Activated CD4-positive, alpha-beta T cell treated with anti-CD3 and anti-CD28 coated beads, Interleukin-2, amount 50 U/mL, for 4 hours (primary cell): ENCODE data around the gene DNASE2B.

Source experiments
- DNase-seq, 2 experiments: peaks; one replicate each; pipeline ENCODE4 v3.0.0-alpha.2; 2020

The DNASE2B gene

DNA sequence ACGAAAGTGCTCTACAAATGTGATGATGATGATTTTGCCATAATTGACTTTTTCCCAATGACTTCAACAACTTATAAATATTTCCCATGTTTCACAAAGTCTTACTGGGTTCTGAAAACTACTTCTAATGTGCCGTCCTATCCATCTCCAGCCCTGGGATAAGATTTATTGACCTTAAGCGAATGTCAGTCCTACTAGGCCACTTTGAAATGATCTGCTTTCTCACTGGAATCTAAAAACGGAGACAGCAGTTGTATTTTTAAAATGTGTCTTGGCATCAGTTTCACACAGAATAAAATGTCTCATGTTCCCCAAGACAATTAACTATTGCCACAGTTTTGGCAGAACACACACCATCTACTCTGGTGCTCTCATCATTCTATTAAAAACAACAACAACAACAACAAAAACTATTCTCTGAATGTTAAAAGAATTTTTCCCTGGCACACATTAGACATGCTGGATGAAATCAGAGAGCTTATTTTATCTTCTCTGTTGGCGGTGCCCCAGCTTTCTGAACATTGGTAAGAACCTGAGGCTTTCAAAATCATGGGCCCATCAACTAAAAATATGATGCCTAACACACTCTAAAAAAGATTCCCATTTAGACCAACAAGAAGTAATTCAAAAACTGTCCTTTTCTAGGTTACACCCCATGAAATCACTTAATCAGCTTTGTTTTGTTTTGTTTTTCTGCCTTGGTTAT lies 23.1 kb upstream of the DNASE2B start:
- no peak for DNase-seq

DNA sequence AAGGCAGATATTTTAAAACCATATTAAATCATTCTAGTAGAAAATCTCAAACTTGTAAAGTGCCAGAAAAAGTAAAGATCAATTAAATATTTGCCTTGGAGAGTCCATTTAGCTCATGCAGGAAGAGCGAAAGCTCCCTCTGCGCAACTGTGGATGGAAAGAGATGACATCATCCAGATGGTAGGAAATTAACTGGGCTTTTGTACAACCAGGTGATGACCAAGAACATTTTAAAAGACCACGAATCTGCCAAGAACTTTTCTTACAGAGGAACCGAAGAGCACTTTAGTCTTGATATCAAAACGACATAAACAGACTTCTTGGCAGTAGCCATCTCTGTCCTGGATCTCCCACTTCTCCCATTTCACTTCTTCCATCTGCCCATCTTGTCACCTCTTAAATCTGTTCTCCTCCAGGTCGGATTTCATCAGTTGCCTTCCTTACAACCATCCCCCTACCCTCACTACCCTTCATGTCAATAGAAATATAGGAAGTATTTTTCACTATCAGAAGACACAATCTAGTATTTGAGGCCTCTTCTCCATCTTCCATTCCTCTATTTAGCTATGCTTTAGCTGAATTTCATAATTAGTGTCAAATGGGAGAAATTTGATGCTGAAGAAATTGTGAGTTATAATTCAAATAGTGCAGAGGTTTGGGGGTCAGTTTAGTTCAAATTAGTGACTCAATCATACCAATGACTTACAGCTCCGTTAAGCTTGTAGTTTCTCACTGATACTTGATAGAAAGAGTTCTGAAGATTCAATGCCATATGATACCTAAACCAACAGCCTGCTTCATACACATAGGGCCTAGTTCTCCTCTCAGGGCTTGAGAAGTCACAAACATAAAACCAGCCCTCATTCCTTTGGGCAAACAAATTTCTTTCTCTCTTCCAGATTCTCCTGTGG lies 22.0 kb upstream of the DNASE2B start:
- no peak for DNase-seq

DNA sequence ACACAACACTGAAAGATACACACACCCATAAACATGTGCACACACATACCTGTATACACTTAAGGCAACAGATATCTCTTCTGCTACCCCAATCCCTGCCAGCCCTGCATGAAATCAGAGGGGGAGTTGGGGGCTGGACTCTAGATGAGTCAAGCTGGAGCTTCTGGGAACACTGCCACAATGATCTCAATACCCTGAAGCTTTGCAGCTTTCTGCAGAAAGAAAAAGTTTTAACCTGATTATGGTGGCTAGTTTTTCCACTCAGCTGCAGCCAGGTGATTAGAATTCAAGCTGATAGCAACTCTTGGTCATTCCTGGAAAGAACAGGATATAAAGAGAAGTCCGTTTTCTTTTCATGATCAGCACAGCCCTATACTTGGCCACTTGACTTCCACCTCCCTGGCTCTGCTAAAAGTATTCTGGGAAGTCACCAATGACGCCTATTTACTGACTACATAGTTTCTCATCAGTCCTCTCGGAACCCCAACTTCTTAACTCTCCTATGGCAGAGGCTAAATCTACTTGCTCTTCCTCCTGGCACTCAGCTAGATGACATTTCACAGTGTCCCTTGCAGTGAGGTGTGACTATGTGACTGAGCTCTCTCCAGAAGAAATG lies 20.7 kb upstream of the DNASE2B start:
- DNase-seq, result no peak

DNA sequence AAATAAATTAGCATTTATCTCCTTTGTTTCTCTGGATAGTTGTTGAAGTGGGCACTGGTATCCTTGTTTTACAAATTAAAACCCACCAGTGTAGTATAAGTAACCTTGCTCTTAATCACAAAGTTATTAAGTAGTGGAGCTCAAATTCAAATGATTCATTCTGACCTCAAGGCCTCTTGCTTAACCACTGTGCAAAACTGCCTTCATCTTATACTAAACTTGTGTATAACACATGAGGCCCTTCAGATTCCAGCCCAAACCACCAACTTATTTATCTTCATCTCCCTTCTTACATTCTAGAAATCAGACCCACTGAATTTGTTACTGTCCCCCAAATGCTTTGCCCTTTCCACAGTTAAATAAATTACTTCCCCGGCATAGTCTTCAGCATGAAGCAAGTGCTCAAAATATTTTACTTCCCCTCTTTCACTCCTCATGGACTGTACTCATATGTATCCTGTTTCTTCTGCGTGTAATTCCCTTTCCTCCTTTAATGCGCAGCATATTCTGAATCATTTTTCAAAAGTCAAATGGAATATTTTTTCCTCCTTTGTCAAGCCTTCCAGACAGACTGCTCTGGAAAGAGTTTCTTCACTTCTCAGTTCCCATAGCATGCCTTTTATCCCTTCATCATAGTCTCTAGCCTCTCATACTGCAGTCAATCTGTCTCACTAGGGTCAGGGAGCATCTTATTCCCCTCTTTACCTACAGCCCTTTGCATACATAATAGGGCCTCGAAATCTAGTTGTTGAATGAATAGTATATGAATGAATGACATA lies 19.0 kb upstream of the DNASE2B start:
- DNase-seq, result no peak

DNA sequence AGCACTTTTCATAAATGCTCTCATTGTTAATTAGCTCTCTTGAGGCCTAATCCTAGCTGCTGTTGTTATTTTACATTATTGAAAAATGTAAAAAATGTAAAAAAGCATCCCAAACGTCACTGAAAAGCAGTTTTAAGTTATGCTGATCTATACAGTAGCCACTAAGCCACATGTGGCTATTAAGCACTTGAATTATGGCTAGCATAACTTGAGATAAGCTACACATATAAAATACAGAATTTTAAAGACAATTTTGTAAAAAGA lies 18.4 kb upstream of the DNASE2B start:
- DNase-seq, result no peak

DNA sequence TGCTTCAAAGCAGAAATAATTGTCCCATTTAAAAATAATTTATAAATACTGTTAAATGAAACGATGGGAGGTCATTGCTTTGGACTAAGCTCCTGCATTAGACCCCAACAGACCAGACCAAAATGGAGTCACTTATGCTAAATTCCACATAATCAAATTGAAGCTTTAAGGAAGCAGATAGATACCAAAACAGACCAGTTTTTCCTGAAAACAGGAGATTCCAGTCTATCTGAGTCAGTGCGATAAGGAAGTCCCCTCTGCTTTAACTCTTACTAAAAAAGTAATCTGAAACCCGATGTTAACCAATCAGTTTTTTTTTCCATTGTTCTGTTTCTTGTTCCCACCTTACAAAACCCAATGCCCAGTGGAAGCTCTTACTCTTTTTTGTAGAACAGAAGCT lies 16.2 kb upstream of the DNASE2B start:
- DNase-seq, result no peak

DNA sequence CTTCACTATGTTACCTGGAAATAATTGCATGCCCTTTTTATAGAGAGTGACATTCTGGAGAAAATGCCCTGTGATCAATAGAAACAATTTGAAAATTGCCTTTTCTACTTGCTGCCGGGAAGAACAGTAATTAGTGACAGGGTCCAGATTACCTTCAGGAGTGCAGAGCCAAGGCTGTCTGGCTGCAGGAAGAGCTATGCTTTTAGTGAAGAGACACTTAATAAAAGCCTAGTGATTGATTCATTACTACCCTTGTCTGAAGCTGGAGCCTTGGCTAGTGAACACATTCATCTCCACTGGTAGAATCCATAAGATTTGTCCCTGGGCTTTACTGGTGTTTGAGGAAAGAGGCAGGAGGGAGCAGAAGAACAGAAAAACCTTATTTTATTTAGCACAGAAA lies 12.9 kb upstream of the DNASE2B start:
- DNase-seq, result no peak

DNA sequence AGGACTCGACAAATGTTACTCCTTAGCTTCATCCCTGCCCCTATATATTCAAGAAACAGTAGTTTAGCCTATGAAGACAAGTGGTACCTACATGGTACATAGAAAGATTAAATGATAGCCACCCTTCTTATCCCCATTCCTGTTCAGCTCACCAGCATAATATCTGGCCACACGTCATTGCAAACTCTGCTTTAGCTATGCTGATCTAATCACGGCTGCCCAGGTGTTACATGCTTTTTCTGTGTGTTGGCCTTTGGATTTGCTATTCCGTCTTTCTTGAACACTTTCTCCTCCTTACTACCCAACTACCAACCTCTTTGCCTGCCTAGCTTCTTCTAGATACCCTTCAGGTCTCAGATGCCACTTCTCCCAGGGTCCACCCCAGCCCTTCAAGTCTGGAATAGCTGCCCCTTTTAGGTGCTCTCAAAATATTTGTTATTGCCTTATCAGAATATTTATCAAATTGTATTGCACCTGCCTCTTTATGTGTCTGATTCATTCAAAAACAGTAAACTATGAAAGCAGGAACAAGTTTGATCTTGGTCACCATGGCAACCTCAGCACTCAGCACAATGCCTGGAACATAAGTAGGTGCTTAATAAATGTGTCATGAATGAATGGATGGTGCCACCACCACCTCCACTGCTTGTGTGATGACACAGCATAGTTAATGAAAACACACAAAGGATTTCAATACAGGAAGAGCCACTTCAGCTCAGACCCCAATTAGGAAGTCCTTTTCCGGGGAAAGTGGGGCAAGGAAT lies 11.4 kb upstream of the DNASE2B start:
- DNase-seq, result no peak

DNA sequence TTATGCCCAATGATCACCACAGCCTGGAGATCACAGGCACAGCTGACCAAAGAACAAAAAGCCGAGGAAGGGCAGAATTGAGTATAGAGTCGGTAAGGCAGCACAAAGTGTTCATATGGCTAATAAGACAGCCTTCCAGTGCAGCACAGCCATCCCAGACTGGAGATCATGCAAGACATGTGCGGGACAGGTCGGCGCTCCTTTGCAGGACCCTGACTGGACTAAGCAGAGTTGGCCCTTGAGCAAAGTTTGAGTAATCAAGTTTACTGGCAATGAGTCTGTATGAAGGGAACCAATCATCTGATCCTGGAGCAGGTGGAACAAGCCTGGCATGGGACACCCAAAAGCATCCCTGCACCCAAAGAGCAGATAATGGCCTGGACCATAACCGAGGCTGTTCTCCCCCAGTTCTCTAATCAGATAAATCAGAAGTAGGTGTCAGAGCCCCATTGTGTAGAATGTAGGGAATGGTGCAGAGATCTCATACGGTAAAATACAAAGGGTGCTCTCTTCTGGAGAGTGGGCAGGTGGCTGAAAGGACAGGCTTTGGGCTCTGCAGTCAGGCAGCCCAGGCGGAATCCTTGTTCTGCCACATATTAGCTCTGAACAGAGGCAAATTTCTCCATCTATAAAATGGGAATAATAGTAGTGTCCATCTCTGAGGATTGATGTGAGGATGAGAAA lies 10.7 kb upstream of the DNASE2B start:
- DNase-seq, result no peak

DNA sequence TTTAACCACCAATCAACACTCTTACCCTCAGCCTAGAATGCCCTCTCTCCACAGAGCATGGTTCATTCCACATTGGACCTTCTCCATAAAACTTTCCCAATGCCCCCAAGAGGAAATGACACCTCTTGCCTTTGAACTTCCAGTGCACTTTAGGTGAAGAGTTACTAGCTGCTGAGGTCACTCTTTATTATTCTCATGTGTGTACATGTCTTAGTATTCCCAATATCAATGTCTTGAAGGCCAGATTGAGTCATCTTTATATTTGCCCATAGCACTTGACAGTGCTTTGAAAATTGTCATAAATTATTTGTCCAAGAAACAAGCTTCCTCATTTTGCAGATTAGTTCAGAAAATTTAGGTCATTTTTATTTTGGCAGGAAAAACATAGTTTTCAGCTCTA lies 8.1 kb upstream of the DNASE2B start:
- DNase-seq, result no peak

DNA sequence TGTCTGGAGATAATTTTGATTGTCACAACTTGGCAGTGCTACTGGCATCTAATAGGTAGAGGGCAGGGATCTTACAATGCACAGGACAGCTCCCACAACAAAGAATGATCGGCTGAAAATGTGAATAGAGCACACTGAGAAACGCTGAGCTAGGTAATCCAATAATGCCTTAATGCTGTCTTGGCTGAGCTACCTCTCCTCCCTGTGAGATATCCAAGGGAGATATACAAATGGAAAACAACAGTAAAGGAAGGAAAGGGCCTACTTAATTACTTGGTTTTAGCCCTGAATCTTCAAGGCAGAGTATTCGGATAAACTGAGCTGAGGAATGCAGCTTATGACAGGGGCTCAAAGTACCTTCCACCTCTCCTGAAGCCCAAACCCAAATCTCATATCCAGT lies 2.9 kb downstream of the DNASE2B start:
- DNase-seq, result no peak

DNA sequence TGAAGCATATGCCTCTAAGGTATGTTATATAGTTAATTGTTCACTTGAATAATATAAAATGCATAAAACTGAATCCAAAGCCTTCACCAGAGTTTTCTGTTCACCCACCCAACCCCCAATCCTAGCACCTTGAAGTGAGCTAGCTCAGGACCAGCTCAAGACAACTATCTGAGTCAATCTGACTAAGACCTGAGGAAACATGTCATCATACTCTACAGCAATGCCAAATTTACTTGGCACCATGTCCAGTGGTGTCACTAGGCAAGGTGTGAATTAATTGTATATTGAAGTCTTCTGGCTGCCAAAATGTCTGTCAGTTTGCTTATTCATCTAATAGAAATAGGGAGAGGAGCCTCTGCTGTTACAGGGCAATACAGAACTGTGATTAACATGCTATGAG lies 3.8 kb downstream of the DNASE2B start:
- no peak for DNase-seq

DNA sequence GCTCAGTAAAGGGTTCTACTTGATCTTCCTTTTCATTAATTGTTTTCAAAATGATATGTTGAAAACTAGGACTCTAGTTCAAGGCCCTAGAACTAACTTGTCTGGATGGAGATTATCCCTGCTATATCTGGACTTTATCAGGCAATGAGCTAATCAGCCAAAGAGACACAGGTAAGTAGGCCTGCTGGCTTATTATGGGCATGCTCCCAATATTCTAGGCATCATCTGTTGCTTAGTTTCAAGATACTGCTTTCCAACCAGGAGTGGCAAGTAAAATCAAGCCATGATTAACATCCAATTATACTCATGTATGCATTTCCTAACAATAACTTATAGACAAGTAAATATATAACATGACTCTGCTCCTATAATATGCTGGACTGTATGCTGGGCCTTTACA lies 4.2 kb downstream of the DNASE2B start:
- no peak for DNase-seq

DNA sequence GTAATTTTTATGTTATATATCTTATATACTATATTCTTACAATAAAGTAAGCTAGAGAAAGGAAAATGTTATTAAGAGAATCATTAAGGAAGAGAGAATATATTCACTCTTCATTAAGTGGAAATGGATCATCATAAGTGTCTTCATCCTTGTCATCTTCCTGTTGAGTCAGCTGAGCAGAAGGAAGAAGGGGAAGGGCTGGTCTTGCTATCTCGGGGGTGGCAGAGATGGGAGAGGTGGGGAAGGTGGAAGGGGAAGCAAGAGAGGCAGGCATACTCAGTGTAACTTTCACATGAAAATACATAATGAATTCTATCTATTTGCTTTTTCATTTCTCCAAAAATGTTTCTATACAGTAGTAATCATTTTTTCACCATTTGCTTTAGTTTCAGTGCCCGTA lies 5.1 kb downstream of the DNASE2B start:
- no peak for DNase-seq

DNA sequence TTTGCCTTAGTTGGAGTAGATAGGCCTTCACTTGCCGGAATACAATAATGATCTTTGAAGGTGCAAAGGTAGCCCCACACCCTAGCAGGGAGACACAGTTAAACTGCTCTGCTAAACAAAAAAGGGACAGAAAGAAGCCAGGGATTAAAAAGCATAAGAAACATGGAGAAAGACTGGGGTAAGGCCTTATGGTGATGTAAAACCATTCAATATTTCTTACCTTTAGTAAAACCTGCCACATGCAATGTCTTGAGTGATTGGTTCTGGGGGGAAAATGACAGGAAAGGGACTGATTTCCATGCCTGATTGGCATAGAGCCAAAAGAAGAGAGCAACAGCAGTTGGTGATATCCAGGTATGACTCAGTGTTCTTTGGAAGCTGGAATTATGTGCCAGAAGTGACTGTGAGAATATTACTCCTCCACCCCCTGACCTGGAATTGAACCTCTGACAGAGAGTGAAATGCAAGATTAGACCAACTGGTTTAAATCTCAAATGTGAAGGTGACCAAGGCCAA lies 8.1 kb downstream of the DNASE2B start:
- no peak for DNase-seq

DNA sequence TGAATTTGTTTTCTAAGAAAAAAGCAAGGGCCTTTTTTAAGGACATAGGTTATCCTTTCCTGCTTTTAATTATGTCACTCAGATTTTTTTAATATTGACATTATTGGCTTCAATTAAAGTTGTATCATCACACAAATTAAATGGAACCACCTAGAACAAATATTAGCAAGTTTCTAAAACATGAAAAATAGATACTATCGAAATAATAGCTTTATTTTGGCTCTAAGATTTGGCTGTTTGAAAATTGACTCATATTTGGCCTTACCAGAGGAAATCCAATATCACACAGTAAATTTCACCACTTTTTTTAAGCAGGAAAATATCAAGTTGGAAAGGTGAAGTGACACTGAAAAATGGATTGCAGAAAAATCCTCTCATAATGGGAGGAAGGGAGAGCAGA lies 9.2 kb downstream of the DNASE2B start:
- no peak for DNase-seq

DNA sequence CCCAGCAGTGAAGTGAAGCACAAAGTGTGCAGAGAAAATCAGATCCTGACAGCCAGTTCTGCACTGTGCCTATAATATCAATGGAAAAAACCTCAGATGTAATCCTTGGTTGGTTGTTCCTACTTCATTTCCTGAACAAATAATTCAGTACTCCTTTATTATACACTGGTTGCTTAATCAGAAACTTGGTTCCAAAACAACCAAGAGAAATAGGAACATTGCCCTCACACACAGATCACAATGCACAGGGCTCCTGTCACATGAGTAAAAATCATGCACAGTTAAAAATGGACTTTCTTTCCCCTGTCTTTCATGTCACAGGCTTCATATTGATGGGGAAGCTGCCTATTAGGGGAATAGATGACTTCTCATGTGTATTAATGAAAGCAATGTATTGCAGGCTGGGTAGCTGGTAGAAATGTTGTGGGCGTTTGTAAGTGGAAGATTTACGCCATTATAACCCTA lies 9.7 kb downstream of the DNASE2B start:
- DNase-seq, result no peak

DNA sequence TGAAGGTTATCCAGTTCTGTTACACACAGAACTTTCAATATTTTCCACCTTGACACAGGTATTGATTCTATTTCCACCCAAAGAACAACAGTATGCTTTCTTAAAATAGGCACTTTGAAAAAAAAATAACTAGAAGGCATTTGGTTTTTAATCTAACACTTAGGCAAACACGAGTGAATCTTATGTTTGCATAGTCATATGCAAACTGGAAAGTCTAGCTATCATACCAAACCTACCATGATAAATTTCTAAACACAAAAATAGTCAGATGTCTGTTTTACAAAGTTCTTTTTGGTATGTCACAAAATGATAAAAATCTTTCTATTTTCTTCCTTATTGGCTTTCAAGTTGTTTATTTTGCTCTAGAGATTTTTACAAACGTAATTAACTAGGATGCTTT lies 11.6 kb downstream of the DNASE2B start:
- DNase-seq, result no peak

DNA sequence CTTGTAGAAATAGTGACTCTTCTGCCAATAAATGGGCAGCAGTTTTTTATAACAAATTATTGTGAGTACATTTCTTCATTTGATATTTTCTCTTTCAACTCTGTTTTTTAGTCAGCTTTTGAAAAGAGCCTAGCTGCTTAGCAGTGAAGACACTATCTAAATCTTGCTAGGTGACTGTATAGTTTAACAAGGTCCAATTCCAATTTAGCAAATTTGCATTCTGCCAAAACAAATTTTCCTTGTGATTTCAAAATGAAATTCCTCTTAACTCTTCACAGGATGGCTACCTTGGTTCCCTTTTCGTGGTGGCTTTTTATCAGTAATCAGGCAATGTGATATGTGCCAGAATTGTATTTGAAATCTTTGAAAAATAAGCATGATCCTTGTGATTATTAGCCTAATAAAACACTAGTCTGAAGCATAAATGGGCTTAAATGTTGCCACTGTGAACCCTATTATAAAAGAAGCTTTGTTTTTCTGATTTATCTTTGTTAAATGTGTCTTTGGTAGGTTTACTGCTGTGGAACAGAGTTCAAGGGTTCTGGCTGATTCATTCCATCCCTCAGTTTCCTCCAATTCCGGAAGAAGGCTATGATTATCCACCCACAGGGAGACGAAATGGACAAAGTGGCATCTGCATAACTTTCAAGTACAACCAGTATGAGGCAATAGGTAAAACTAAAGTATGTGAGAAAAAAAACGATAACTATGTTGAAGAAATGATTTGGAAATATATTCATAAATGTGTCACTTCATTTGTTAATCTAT lies 12.2 kb downstream of the DNASE2B start:
- DNase-seq, result no peak

DNA sequence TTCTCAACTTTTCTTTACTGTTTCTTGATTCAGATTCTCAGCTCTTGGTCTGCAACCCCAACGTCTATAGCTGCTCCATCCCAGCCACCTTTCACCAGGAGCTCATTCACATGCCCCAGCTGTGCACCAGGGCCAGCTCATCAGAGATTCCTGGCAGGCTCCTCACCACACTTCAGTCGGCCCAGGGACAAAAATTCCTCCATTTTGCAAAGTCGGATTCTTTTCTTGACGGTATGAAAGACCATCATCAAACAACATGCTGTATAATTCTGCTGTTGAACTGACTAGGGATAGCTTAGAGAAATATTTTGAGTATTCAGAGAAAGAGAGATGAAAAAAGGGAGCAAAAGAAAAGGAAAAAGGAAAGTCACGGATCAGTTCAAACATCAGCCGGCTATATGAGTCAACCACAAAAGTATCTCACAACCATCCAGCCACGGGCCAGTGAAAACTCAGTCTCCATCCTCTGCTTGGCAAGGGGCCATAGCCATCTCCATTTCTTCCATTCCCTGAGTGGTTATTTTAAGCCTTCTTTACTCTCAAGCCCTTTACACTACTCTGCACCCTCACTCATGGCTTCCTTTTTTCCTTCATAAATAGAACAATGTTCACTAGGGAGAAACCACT lies 14.1 kb downstream of the DNASE2B start:
- DNase-seq, result no peak
